Measurements from ENCODE around the gene PECR. TPM values are rescaled to one million over a fixed set of nuclear protein-coding genes. Genes with fewer than 3 reads are reported as not detected.
A peak's percentile ranks its signal among the peaks of the same experiment; 100 is the strongest.

PECR gene
- total RNA-seq, 6 experiments from 2014 or later = 43.4 to 115 (median 80.3) TPM

DNA sequence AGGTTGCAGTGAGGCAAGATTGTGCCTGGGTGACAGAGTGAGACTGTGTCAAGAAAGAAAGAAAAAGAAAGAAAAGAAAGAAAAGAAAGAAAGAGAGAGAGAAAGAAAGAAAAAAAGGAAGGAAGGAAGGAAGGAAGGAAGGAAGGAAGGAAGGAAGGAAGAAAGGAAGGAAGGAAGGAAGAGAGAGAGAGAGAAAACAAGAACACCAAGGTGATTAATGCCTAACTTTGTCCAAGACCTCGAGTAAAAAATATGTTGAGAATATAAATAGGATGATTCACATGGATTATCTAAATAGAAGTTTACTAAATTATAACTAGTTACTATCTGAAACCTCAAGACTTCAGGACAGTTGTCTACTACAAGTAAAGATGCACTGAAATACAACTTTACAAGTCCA lies 7.2 kb downstream of the PECR start:
- intact Hi-C loops (cut with DNase I) = no loop called here
- Histone ChIP-seq H3K4me3 (no peak overlapping the region), H3K27me3 (no peaks in the 10 kb centered on the region), H3K27ac (no peak overlapping the region), H3K36me3 (peaks cover 0 to 18% (median 0%) of the 10 kb centered on the region in 4 donors), H3K4me1 (peaks cover 0 to 80% (median 23%) of the 10 kb centered on the region in 4 donors), H3K9me3 (no peaks in the 10 kb centered on the region)
- WGBS (ENCODE audit: insufficient coverage, low coverage, low lambda C conversion rate, missing lambda C conversion rate) = 20% methylated on average over 1 of the region's 1 CpG
- ATAC-seq (no peak), DNase-seq (no peak)
- TF ChIP-seq POLR2A (IDR thresholded peaks at IDR 0.05) = no peak
- TF ChIP-seq, protein P1, sequence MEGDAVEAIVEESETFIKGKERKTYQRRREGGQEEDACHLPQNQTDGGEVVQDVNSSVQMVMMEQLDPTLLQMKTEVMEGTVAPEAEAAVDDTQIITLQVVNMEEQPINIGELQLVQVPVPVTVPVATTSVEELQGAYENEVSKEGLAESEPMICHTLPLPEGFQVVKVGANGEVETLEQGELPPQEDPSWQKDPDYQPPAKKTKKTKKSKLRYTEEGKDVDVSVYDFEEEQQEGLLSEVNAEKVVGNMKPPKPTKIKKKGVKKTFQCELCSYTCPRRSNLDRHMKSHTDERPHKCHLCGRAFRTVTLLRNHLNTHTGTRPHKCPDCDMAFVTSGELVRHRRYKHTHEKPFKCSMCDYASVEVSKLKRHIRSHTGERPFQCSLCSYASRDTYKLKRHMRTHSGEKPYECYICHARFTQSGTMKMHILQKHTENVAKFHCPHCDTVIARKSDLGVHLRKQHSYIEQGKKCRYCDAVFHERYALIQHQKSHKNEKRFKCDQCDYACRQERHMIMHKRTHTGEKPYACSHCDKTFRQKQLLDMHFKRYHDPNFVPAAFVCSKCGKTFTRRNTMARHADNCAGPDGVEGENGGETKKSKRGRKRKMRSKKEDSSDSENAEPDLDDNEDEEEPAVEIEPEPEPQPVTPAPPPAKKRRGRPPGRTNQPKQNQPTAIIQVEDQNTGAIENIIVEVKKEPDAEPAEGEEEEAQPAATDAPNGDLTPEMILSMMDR (IDR thresholded peaks at IDR 0.05) = no peak

- DNase-seq (no peak), ATAC-seq (no peak)
- no peaks in the 10 kb centered on the region for H3K9me3 ChIP-seq
- intact Hi-C loops (cut with DNase I) = no loop called here
- no peak overlapping the region for H3K4me3 ChIP-seq
- H3K4me1 ChIP-seq = peaks cover 0 to 80% (median 23%) of the 10 kb centered on the region in 4 donors
- H3K36me3 ChIP-seq = peaks cover 0 to 18% (median 0%) of the 10 kb centered on the region in 4 donors
- H3K27me3 ChIP-seq = no peaks in the 10 kb centered on the region
- H3K27ac ChIP-seq = no peak overlapping the region
- TF ChIP-seq POLR2A (IDR thresholded peaks at IDR 0.05) = no peak
- TF ChIP-seq, protein P1 (IDR thresholded peaks at IDR 0.05) = no peak
These were observed 7.8 kb downstream of the PECR start for GRCh38 chr2:216073773-216074172.

DNA sequence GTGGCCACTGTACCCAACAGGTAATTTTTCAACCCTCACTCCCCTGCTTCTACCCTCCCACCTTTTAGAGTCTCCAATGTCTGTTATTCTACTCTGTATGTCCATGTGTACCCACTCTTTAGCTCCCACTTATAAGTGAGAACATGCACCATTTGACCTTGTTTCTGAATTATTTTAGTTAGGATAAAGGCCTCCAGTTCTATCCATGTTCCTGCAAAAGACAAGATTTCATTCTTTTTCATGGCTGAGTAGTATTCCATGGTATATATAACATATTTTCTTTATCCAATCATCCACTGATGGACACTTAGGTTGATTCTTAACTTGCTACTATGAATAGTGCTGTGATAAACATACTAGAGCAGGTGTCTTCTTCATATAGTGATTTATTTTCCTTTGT lies 9.1 kb downstream of the PECR start:
- ATAC-seq = no peak
- H3K4me1 ChIP-seq = peaks cover 0 to 83% (median 27%) of the 10 kb centered on the region in 4 donors

DNA sequence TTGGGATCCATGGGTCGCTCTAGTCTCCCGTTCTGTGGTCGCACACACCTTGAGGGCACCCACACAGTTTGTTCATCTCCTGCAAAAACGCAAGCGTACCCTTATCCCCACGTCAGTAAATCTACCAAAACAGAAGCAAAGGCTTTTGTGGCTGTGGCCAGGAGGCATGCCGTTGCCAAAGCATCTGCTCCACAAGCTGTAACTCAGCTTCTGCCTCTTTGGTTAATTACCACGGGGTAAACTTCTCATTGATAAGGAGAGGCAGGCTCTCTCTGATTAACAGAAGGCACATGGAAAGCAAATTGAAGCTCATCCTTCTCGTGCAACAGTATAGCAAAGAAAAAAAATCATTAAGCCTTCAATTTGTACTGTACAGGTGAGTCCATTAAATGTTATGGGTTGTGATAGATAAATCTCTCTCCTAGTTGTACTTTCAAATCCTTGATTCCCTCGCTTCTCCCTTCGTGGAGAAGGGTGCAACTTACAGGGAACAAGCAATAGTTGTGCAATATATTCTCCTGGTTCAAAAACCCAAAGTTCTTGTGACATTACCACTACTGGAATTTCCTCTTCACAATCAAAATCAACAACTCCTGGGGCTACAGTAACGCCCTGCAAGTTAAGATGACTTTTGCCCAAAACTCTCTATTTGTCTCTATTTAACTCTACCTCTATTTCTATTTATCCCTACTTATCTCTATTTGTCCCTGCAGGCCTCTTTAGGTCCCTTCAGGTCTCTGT lies 10.3 kb downstream of the PECR start:
- TF ChIP-seq, protein P1 (IDR thresholded peaks at IDR 0.05) = no peak
- no peak for TF ChIP-seq POLR2A (IDR thresholded peaks at IDR 0.05)
- intact Hi-C loops (cut with DNase I) = no loop called here
- Histone ChIP-seq H3K27me3 (no peaks in the 10 kb centered on the region), H3K4me3 (no peak overlapping the region), H3K9me3 (no peaks in the 10 kb centered on the region), H3K36me3 (peaks cover 0 to 22% (median under 1%) of the 10 kb centered on the region in 4 donors), H3K4me1 (peaks cover 0 to 83% (median 31%) of the 10 kb centered on the region in 4 donors), H3K27ac (peak overlapping the region in 2 of 3 donors; percentile 33 to 57)
- no peak for DNase-seq
- ATAC-seq = peak; percentile 54 to 65 (median 64)
- 58% methylated on average over 12 of the region's 12 CpGs for WGBS (ENCODE audit: insufficient coverage, low coverage, low lambda C conversion rate, missing lambda C conversion rate)

More for the DNA sequence above, 9.1 kb downstream of the PECR start:
- TF ChIP-seq POLR2A (IDR thresholded peaks at IDR 0.05) = no peak
- peaks cover 0 to 18% (median 0%) of the 10 kb centered on the region in 4 donors for H3K36me3 ChIP-seq
- H3K27me3 ChIP-seq = no peaks in the 10 kb centered on the region
- DNase-seq = no peak
- no peak overlapping the region for H3K4me3 ChIP-seq
- no peaks in the 10 kb centered on the region for H3K9me3 ChIP-seq
- H3K27ac ChIP-seq = peak overlapping the region in 2 of 3 donors; percentile 32 to 33
- intact Hi-C loops (cut with DNase I) = no loop called here

DNA sequence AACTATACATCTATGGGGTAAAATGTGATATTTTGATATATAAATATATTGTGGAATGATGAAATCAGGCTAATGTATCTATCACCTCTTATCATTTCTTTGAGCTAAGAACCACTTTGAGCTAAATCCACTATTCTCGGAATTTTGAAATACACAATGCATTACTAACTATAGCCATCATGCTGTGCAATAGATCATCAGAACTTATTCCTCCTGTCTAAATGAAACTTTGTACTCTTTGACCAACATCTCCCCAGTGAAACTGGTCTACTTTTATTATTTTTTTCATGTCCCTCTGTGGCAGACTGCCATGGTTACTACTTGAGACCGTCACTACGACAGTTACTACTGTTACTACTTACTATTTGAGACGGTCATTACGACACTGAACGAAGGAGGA lies 11.4 kb downstream of the PECR start:
- intact Hi-C loops (cut with DNase I) = no loop called here
- TF ChIP-seq, protein P1 (IDR thresholded peaks at IDR 0.05) = peak in 3 of 4 donors; percentile 5 to 12 (median 7)
- TF ChIP-seq POLR2A (IDR thresholded peaks at IDR 0.05) = no peak
- DNase-seq = no peak
- Histone ChIP-seq H3K4me3 (no peak overlapping the region), H3K4me1 (peaks cover 0 to 83% (median 34%) of the 10 kb centered on the region in 4 donors), H3K36me3 (peaks cover 0 to 33% (median 5%) of the 10 kb centered on the region in 4 donors), H3K27me3 (no peaks in the 10 kb centered on the region), H3K9me3 (no peaks in the 10 kb centered on the region), H3K27ac (peak overlapping the region in 2 of 3 donors; percentile 26 to 57)
- ATAC-seq = peak; percentile 38 to 59 (median 49)
- WGBS (ENCODE audit: insufficient coverage, low coverage, low lambda C conversion rate, missing lambda C conversion rate) = 29% methylated on average over 6 of the region's 6 CpGs

Data from right lobe of liver (tissue), 6 donors.